Stimulated activated CD4-positive, alpha-beta T cell treated with anti-CD3 and anti-CD28 coated beads, Interleukin-4, amount 100 ng/mL, for 48 hours (primary cell): ENCODE results near the gene KCNH4.

Experiments used
- DNase-seq, 2 donors: peaks; one replicate each; pipeline ENCODE4 v3.0.0-alpha.2; 2020; ENCODE audit warnings: low read depth in 2 of 2

The KCNH4 gene

DNA sequence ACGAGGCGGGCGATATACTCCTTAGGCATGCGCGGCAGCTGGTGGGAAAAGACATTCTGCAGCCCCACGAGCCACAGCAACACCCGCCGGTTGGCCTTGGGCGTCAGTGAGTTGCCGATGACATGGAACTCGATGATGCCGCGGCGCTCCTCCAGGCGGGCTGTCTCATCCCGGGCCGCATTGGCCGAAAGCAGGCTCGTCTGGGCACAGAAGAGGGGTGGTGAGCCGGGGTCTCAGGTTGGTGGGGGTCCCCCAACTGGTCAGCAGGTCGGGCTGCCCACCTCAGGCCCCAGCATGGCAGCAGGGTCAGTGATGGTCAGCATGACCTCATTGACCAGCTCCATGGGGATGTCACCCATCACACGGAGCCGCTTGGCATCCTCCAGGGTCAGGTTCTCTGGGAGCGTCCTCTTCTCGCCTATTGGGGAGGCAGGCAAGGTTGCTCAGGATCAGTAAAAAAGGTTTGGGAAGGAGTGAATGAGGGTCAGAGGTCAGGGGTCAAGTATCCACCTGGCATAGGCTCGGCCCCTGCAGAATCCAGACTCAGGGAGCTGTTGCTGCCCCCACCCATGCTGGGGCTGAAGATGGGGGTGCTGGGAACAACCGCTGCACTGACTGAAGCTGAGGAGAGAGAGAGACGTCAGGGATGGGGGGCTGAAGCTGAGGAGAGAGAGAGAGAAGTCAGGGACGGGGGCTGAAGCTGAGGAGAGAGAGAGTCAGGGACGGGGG, 63.4 kb downstream of the KCNH4 start:
- DNase-seq = no peak

GRCh38 chr17:42116705-42117396, 64.1 kb downstream of the KCNH4 start:
- peak; percentile 72 for DNase-seq

GRCh38 chr17:42114118-42114517, 66.8 kb downstream of the KCNH4 start:
- no peak for DNase-seq

GRCh38 chr17:42113293-42114069, 67.5 kb downstream of the KCNH4 start:
- no peak for DNase-seq

DNA sequence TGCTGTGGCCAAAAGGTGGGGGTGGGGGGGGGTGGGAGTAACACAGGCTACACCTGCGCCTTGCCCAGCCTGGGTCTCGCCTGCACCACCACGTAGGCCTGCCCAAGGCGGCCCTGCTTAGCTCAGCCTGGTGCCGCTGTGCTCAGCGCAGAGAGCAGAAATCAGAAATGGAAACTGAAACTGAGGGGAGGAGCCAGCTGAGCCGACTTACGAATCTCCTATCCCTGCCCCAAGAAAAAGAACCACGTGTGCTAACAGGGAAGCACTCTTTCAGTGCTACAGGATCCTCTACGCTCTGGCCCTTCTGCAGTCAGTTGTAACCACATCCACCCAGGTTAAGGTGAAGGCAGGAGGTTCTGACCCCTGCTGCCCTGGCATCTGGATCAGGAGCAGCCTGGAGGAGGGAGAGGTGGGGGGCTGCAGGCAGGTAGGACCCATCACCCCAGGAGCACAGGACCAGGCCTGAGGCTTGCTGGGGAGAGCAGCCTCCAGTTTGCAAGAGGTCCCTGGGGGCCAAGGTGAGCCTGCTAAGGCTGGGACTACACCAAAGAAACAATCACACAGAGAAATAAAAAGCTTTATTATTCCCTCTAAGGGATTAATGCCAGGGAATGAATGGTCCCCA, 68.3 kb downstream of the KCNH4 start, which contains the start of gene DHX58:
Gene DHX58 (minus strand): TSS at position 163 of the 625 bp plus-strand sequence. CDS start 822 bp downstream, outside the sequence.
- peak; percentile 59 to 73 for DNase-seq

GRCh38 chr17:42111871-42112551, 68.9 kb downstream of the KCNH4 start:
- DNase-seq = no peak

- DNase-seq = no peak
Measured at GRCh38 chr17:42111265-42111636, 69.7 kb downstream of the KCNH4 start.

- DNase-seq = no peak
Measured at GRCh38 chr17:42110301-42111264, 70.4 kb downstream of the KCNH4 start.

- DNase-seq = no peak
Measured at GRCh38 chr17:42109086-42109485, 71.9 kb downstream of the KCNH4 start.

- DNase-seq = peak; percentile 89 to 90
Measured at GRCh38 chr17:42107597-42108576, 73.1 kb downstream of the KCNH4 start.

DNA sequence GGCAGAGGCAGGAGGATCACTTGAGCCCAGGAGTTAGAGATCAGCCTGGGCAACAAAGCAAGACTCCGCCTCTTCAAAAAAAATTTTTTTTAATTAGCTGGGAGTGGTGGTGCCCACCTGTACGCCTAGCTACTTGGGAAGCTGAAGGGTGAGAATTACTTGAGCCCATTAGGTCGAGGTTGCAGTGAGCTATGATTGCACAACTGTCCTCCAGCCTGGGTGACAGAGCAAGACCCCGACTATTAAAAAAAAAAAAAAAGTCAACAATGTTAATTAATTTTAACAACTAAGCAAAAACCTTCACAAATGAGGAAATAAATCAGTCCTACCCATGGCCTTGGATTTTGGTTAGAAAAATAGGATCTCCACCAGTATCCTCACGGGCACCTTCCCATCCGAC, 73.8 kb downstream of the KCNH4 start:
- DNase-seq = no peak
